Measurements from ENCODE around the gene RAC2. TPM values are rescaled to one million over a fixed set of nuclear protein-coding genes. Genes with fewer than 3 reads are reported as not detected.
A peak's percentile ranks its signal among the peaks of the same experiment; 100 is the strongest.

The RAC2 gene
- total RNA-seq, 4 donors from 2014 or later: 1.9 to 3.9 (median 3.0) TPM

- Histone ChIP-seq H3K36me3 (no peaks in the 10 kb centered on the region), H3K27ac (peak overlapping the region; percentile 29), H3K4me3 (peak overlapping the region; percentile 39), H3K9me3 (no peaks in the 10 kb centered on the region), H3K27me3 (peaks cover 59% of the 10 kb centered on the region), H3K4me1 (no peaks in the 10 kb centered on the region)
- DNase-seq (ENCODE audit: low spot score in 2 of 2): no peak
- TF ChIP-seq EP300 (IDR thresholded peaks at IDR 0.05) (no peak), POLR2AphosphoS5 (IDR thresholded peaks at IDR 0.05) (no peak), POLR2A (IDR thresholded peaks at IDR 0.05) (no peak)
- TF ChIP-seq, protein P1, sequence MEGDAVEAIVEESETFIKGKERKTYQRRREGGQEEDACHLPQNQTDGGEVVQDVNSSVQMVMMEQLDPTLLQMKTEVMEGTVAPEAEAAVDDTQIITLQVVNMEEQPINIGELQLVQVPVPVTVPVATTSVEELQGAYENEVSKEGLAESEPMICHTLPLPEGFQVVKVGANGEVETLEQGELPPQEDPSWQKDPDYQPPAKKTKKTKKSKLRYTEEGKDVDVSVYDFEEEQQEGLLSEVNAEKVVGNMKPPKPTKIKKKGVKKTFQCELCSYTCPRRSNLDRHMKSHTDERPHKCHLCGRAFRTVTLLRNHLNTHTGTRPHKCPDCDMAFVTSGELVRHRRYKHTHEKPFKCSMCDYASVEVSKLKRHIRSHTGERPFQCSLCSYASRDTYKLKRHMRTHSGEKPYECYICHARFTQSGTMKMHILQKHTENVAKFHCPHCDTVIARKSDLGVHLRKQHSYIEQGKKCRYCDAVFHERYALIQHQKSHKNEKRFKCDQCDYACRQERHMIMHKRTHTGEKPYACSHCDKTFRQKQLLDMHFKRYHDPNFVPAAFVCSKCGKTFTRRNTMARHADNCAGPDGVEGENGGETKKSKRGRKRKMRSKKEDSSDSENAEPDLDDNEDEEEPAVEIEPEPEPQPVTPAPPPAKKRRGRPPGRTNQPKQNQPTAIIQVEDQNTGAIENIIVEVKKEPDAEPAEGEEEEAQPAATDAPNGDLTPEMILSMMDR (IDR thresholded peaks at IDR 0.05): no peak
- 55% methylated on average over 8 of the region's 9 CpGs for WGBS
These were observed 40.2 kb upstream of the RAC2 start for GRCh38 chr22:37284126-37284804.

- Histone ChIP-seq H3K4me1 (no peaks in the 10 kb centered on the region), H3K9me3 (no peaks in the 10 kb centered on the region), H3K4me3 (peak overlapping the region; percentile 39), H3K36me3 (no peaks in the 10 kb centered on the region), H3K27ac (peak overlapping the region; percentile 29), H3K27me3 (peaks cover 66% of the 10 kb centered on the region)
- TF ChIP-seq POLR2A (IDR thresholded peaks at IDR 0.05): no peak
- TF ChIP-seq, protein P1 (IDR thresholded peaks at IDR 0.05): no peak
- no peak for TF ChIP-seq POLR2AphosphoS5 (IDR thresholded peaks at IDR 0.05)
- no peak for TF ChIP-seq EP300 (IDR thresholded peaks at IDR 0.05)
- WGBS: 53% methylated on average over 4 of the region's 8 CpGs
- DNase-seq (ENCODE audit: low spot score in 2 of 2): no peak
These were observed 39.4 kb upstream of the RAC2 start for GRCh38 chr22:37283393-37283937.

GRCh38 chr22:37282385-37282677 lies 38.3 kb upstream of the RAC2 start, which contains the start of gene CYTH4:
Gene CYTH4 (plus strand): TSS chr22:37282508. CDS start chr22:37282570, 62 bp downstream.
- no peaks in the 10 kb centered on the region for H3K4me1 ChIP-seq
- peak within 1 kb of the TSS; percentile 52 for H3K27ac ChIP-seq
- no peaks in the 10 kb centered on the region for H3K36me3 ChIP-seq
- no peaks in the 10 kb centered on the region for H3K9me3 ChIP-seq
- H3K27me3 ChIP-seq: peaks cover 63% of the 10 kb centered on the region
- TF ChIP-seq EP300 (IDR thresholded peaks at IDR 0.05) (no peak), POLR2AphosphoS5 (IDR thresholded peaks at IDR 0.05) (no peak), POLR2A (IDR thresholded peaks at IDR 0.05) (no peak)
- TF ChIP-seq, protein P1 (IDR thresholded peaks at IDR 0.05): no peak
- WGBS: 22% methylated on average over 11 of the region's 12 CpGs
- DNase-seq (ENCODE audit: low spot score in 2 of 2): no peak
- peak within 1 kb of the TSS; percentile 39 for H3K4me3 ChIP-seq

DNA sequence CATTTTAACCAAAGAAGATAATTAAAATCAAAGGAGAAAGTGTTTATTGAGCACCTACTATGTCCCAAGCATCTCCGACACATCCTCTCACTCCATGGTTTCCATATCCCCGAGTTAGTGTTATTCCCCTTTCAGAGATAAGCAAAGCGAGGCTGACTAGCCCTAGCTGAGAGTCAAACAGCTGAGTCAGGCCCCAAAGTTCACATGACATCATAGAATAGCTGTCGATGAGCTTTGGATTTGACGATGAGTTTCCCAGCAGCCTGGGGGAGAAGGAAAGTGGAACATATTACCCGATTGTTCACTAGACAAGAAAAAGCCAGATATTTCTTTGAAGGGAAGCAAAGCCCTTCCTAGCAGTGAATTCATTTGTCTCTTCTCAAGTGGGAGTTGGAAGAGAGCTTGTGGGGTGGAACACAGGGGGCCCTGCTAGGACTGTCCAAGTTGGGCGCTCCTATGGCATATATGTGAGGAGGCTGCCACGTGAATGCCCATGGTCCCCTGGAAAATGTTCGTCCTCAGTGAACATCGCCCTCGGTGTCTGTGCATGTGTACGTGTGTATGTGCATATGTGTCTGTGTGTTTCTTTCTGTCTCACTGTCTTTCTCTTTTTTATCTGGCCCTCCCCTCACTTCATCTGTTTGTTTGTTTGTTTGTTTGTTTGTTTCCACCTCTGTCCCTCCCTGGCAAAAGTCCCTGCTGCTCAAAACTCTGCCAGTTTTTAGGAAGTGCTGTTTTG lies 37.7 kb upstream of the RAC2 start:
- TF ChIP-seq EP300 (IDR thresholded peaks at IDR 0.05) (no peak), POLR2A (IDR thresholded peaks at IDR 0.05) (no peak), POLR2AphosphoS5 (IDR thresholded peaks at IDR 0.05) (no peak)
- TF ChIP-seq, protein P1 (IDR thresholded peaks at IDR 0.05): no peak
- Histone ChIP-seq H3K27ac (peak overlapping the region; percentile 18), H3K27me3 (peaks cover 59% of the 10 kb centered on the region), H3K9me3 (no peaks in the 10 kb centered on the region), H3K4me1 (no peaks in the 10 kb centered on the region), H3K36me3 (no peaks in the 10 kb centered on the region), H3K4me3 (peak overlapping the region; percentile 39)
- no peak for DNase-seq (ENCODE audit: low spot score in 2 of 2)
- 75% methylated on average over 12 of the region's 12 CpGs for WGBS

- Histone ChIP-seq H3K9me3 (no peaks in the 10 kb centered on the region), H3K27me3 (peaks cover 53% of the 10 kb centered on the region), H3K4me1 (no peaks in the 10 kb centered on the region), H3K27ac (no peak overlapping the region), H3K36me3 (no peaks in the 10 kb centered on the region), H3K4me3 (no peak overlapping the region)
- TF ChIP-seq, protein P1 (IDR thresholded peaks at IDR 0.05): no peak
- TF ChIP-seq EP300 (IDR thresholded peaks at IDR 0.05) (no peak), POLR2A (IDR thresholded peaks at IDR 0.05) (no peak), POLR2AphosphoS5 (IDR thresholded peaks at IDR 0.05) (no peak)
- WGBS: 94% methylated on average over 7 of the region's 7 CpGs
- no peak for DNase-seq (ENCODE audit: low spot score in 2 of 2)
These were observed 37.1 kb upstream of the RAC2 start for GRCh38 chr22:37281195-37281594.
